Loucy (cell line): ENCODE results near the gene THBS4.

Experiments used
- H2AFZ ChIP-seq: fragments of 200-600 bp; sonication (generic); 2 replicates; pipeline ENCODE4 v1.6.0; 2016; ENCODE audit warnings: antibody characterized with exemption, mild to moderate bottlenecking, low read length, moderate library complexity
- H3F3A ChIP-seq: fragments of 200-600 bp; 2 replicates; pipeline ENCODE4 v1.6.0; 2016; ENCODE audit warnings: antibody characterized with exemption, low read depth, mild to moderate bottlenecking
- H3K27me3 ChIP-seq: fragments of 200-600 bp; sonication (generic); 2 replicates; pipeline ENCODE4 v1.6.1; 2014; ENCODE audit warnings: low read length, mild to moderate bottlenecking; ENCODE audit not compliant: insufficient read depth, poor library complexity, severe bottlenecking
- H3K36me3 ChIP-seq: fragments of 200-600 bp; sonication (generic); 2 replicates; pipeline ENCODE4 v1.6.1; 2016; ENCODE audit warnings: low read length; ENCODE audit not compliant: insufficient read depth
- H3K4me1 ChIP-seq: fragments of 200-600 bp; sonication (generic); 2 replicates; pipeline ENCODE4 v1.5.1; 2014; ENCODE audit warnings: low read length, mild to moderate bottlenecking; ENCODE audit not compliant: insufficient read depth, poor library complexity, severe bottlenecking
- H3K4me2 ChIP-seq: fragments of 200-600 bp; sonication (generic); 2 replicates; pipeline ENCODE4 v1.6.0; 2014; ENCODE audit warnings: antibody characterized with exemption, low read length, low read depth, mild to moderate bottlenecking; ENCODE audit not compliant: poor library complexity, severe bottlenecking
- H3K4me3 ChIP-seq: fragments of 200-600 bp; sonication (generic); 2 replicates; pipeline ENCODE4 v1.5.1; 2014; ENCODE audit warnings: low read length, mild to moderate bottlenecking, mixed read lengths; ENCODE audit not compliant: poor library complexity, severe bottlenecking
- H3K79me2 ChIP-seq: fragments of 200-600 bp; sonication (generic); 2 replicates; pipeline ENCODE4 v1.6.1; 2014; ENCODE audit warnings: low read length; ENCODE audit not compliant: insufficient read depth
- H3K9ac ChIP-seq: fragments of 200-600 bp; sonication (generic); 2 replicates; pipeline ENCODE4 v1.6.0; 2014; ENCODE audit warnings: mild to moderate bottlenecking, low read depth, low read length, moderate library complexity; ENCODE audit not compliant: poor library complexity, severe bottlenecking
- H3K9me2 ChIP-seq: fragments of 200-600 bp; sonication (generic); replicated peaks from 2 replicates; pipeline ENCODE4 v1.6.1; 2016; ENCODE audit warnings: low read depth, low read length, mixed read lengths
- H3K9me3 ChIP-seq: fragments of 200-600 bp; sonication (generic); 2 replicates; pipeline ENCODE4 v1.6.1; 2014; ENCODE audit warnings: mild to moderate bottlenecking, antibody characterized with exemption, low read length, low read depth; ENCODE audit not compliant: insufficient read depth
- H4K20me1 ChIP-seq: fragments of 200-600 bp; sonication (generic); 2 replicates; pipeline ENCODE4 v1.6.0; 2014; ENCODE audit warnings: antibody characterized with exemption, low read length, mild to moderate bottlenecking; ENCODE audit not compliant: insufficient read depth, poor library complexity, severe bottlenecking
- CTCF ChIP-seq: fragments of 200-600 bp; sonication (generic); conservative IDR thresholded peaks from 2 replicates; pipeline ENCODE4 v1.5.1; 2014; ENCODE audit warnings: mild to moderate bottlenecking, antibody characterized with exemption, low read length
- EZH2phosphoT487 ChIP-seq: fragments of 200-600 bp; IDR thresholded peaks from 2 replicates; pipeline ENCODE4 v1.6.1; 2018; ENCODE audit warnings: antibody characterized with exemption, mild to moderate bottlenecking, moderate library complexity, borderline replicate concordance

The THBS4 gene

GRCh38 chr5:80048084-80048780, 13.1 kb downstream of the THBS4 start:
- H3K27me3 ChIP-seq: no peaks in the 10 kb centered on the region
- no peaks in the 10 kb centered on the region for H3K4me1 ChIP-seq
- no peaks in the 10 kb centered on the region for H3K36me3 ChIP-seq
- TF ChIP-seq CTCF (no peak), EZH2phosphoT487 (no peak)
- no peaks in the 10 kb centered on the region for H3K9me2 ChIP-seq
- no peak overlapping the region for H3K4me2 ChIP-seq
- no peaks in the 10 kb centered on the region for H4K20me1 ChIP-seq
- H3F3A ChIP-seq: no peaks in the 10 kb centered on the region
- no peak overlapping the region for H3K4me3 ChIP-seq
- no peaks in the 10 kb centered on the region for H3K79me2 ChIP-seq
- H3K9ac ChIP-seq: no peak overlapping the region
- H2AFZ ChIP-seq: peak overlapping the region; percentile 41; the same call in 1 of the 2 replicates
- no peaks in the 10 kb centered on the region for H3K9me3 ChIP-seq

- H3K4me2 ChIP-seq: no peak overlapping the region
- TF ChIP-seq EZH2phosphoT487 (no peak), CTCF (no peak)
- H4K20me1 ChIP-seq: no peaks in the 10 kb centered on the region
- no peak overlapping the region for H2AFZ ChIP-seq
- H3K27me3 ChIP-seq: no peaks in the 10 kb centered on the region
- no peaks in the 10 kb centered on the region for H3K4me1 ChIP-seq
- no peaks in the 10 kb centered on the region for H3K79me2 ChIP-seq
- no peak overlapping the region for H3K9ac ChIP-seq
- no peaks in the 10 kb centered on the region for H3K36me3 ChIP-seq
- H3F3A ChIP-seq: no peaks in the 10 kb centered on the region
- H3K4me3 ChIP-seq: no peak overlapping the region
- H3K9me3 ChIP-seq: no peaks in the 10 kb centered on the region
- H3K9me2 ChIP-seq: no peaks in the 10 kb centered on the region
Observed at GRCh38 chr5:80052464-80052863, 17.3 kb downstream of the THBS4 start.

DNA sequence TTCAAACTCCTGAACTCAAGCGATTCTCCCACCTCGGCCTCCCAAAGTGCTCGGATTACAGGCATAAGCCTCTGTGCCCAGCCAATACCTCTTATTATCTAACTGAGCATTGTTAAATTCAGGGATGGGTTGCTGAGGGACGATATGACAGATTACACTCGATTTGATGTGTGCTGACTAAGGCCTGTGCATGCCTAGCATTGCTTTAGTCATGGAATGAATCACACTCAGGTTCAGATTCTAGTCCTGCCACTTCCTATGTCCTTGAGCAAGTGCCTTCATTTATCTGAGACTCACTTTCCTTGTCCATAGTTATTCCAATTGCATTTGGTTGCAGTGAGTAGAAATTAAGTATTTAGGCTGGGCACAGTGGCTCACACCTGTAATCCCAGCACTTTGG, 19.5 kb downstream of the THBS4 start:
- H3K36me3 ChIP-seq: no peaks in the 10 kb centered on the region
- no peaks in the 10 kb centered on the region for H4K20me1 ChIP-seq
- no peak overlapping the region for H2AFZ ChIP-seq
- H3K4me3 ChIP-seq: no peak overlapping the region
- no peaks in the 10 kb centered on the region for H3F3A ChIP-seq
- no peaks in the 10 kb centered on the region for H3K4me1 ChIP-seq
- H3K9ac ChIP-seq: no peak overlapping the region
- TF ChIP-seq EZH2phosphoT487 (no peak), CTCF (no peak)
- H3K4me2 ChIP-seq: no peak overlapping the region
- no peaks in the 10 kb centered on the region for H3K9me3 ChIP-seq
- no peaks in the 10 kb centered on the region for H3K9me2 ChIP-seq
- H3K27me3 ChIP-seq: no peaks in the 10 kb centered on the region
- H3K79me2 ChIP-seq: no peaks in the 10 kb centered on the region
